HG03060 (cell line): Measurements from ENCODE around the gene ACACB.

Source experiments
- ATAC-seq: cut with Tn5 transposase; IDR thresholded peaks from one replicate; pipeline ENCODE4 v1.9.1; 2021; ENCODE audit warnings: low read depth, moderate number of reproducible peaks; ENCODE audit not compliant: unreplicated experiment

Gene ACACB

DNA sequence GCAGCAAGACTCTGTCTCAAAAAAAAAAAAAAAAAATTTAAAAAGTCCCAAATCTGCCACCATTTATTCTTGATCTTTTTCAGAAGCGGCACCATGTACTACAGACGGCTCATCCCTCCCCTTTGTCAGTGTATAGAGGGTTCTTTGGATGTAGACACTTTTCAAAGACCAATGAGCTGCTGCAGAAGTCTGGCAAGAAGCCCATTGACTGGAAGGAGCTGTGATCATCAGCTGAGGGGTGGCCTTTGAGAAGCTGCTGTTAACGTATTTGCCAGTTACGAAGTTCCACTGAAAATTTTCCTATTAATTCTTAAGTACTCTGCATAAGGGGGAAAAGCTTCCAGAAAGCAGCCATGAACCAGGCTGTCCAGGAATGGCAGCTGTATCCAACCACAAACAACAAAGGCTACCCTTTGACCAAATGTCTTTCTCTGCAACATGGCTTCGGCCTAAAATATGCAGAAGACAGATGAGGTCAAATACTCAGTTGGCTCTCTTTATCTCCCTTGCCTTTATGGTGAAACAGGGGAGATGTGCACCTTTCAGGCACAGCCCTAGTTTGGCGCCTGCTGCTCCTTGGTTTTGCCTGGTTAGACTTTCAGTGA is 6.5 kb upstream of the ACACB start:
- ATAC-seq = no peak

DNA sequence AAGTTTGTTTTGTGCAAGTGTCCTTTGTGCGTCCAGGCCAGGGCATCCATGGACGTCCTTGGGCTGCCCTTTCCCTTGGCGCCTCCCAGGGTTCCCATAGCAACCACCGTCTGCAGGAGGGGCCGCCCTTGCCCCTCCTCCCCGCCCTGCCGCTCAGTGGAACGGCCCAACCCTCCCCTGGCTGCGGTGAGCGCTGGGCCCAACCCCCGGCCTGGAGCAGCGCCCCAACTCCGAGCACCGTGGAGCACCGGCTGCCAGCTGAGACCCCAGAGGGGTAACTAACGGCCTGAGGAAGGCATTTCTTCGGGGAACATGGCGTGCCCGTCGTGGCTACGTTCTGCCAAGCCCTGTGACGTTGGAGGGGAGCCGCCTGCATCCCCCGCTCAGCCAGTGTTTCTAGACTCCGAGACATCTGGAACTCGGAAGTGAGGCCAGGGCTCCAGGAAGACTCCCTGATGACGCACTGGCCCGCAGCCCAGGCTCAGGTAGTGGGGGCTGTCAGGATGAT is 5.3 kb upstream of the ACACB start:
- ATAC-seq = no peak

DNA sequence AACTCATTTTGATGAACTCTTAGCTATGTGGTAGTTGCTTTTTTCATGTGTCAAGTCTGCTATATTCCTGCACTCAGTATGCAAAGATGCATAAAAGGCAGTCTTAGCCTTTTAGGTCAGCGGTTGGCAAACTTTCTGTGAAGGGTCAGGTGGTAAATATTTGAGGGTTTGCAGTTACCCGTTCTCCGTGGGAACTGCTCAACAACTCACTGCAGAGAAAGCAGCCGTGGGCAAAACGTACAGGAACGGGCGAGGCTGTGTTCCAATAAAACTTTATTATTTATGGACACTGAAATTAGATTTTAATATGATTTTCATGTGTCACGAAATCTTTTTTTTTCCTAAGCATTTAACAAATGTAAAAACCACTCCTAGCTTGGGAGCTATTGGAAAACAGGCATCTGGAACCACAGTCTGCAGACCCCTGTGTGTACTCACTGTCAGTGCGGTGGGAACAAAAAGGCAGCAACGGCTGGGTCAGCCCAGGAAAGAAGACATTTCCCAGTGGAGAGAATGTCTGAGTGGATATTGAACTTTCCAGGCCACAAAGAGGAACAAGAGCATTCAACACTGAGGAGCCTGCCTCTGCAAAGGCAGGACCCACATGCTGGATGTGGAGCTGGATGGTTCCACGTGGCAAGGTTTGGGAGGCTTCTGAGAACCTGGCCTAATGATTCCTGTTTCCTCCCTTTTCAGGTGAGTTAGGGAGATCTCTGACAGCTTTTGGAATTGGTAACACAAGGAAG is 3.5 kb upstream of the ACACB start:
- no peak for ATAC-seq

DNA sequence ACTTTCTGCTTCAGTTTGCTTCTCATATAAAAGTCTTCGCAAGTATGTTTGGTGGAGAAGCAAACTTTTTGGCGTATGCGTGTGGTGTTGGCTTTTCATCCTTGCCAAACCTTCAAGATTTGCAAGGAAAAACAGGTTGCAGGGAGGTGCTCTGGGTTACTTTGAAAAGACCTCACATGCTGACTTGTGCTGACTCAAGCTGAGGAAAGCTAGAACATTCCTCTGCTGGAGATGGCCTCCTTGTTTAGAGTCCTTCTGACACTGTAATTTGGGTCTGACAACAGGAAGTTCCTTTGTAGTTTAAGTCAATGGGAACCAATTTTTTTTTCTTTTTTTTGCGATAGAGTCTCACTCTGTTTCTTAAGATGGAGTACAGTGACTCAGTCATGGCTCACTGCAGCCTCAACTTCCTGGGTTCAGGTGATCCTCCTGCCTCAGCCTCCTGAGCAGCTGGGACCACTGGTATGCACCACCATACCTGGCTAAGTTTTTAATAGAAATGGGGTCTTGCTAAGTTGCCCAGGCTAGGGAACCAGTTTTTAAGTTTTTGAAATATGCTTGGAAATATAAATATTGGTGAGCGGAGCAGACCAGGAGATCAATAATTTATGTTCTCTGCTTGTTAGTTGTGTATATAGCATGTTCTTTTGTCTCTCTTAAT is 2.6 kb upstream of the ACACB start:
- ATAC-seq = no peak

DNA sequence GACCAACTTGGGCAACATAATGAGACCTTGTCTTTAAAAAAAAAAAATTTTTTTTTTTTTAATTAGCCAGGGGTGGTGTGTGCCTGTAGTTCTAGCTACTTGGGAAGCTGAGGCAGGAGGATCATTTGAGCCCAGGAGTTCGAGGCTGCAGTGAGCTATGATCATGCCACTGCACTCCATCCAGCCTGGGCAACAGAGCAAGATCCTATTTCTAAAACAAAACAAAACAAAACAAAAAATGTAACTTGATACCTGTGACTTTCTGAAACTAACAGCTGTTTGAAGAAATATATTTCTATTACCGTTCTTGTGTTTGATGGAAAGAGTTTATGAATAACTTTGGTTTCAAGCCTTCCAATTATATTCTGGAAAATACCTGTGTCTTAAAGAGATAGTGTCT is 1.7 kb upstream of the ACACB start:
- ATAC-seq = no peak

DNA sequence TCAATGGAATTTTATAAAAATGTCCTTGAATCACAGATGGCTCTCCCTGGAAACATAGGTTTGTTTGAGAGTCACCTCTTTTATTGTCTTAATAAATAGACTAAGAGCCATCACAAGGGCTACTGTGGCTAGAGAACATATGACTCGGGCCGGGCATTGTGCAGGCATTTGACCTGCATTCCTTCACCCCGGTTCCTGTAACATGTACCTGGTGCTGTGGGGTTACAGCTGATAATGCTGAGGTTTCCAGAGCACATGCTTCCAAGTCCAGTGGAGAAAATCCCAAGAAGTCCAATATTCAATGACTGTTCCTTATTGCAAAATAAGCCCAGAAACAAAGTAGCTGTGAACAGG is 1.0 kb upstream of the ACACB start:
- no peak for ATAC-seq

DNA sequence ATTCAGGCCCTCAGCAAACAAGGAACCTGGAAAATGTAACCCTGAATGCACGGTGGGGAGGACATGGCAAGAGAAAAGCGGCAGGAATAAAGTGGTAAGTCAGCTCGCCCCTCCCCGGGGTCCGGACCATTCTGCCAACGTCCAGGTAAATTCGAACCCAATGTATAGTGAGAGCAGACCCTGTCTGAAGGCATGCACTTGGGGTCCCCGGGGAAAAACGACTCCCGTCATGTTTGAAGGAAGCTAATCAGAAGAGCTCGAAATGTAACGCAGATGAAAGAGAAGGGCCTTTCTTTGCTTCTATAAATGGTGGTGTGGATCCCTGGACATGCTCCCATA is 193 bp downstream of the ACACB start:
- ATAC-seq = no peak

DNA sequence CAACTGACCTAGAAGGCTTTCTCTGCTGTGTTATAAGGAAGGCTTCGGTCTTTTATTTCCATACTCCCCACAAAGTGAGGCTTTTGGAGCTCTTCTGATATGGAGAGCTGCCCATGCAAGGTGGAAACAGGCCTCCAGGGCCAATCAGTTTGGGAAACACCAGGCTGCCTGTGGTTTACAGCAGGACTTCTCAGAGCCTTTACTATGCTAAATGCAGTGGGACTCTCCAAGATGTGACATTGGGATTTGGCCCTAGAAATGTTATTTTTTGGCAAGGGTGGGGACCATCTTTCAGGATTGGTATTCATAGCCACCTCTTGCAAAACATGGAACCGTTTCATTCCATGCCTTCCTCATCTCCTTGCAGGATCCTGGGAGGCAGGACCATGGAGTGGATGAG is 3.7 kb downstream of the ACACB start:
- ATAC-seq = no peak

DNA sequence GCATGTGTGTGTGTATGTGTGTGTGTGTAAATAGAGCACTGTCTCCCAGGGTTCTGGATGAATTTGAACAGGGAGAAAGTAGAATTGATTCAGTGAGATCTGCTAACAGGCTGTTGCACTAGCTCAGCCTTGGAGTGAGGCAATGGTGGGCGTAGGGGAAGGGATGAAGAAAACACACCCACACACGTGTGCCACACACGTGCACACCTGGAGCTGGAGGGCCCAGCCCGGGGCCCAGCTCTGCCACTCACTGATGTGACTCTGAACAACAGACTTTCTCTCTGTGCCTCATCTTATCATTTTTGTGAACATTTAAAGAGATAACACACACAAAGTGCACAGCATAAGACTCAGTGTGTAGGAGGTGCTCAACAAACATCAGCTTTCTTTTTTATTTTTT is 4.2 kb downstream of the ACACB start:
- no peak for ATAC-seq

DNA sequence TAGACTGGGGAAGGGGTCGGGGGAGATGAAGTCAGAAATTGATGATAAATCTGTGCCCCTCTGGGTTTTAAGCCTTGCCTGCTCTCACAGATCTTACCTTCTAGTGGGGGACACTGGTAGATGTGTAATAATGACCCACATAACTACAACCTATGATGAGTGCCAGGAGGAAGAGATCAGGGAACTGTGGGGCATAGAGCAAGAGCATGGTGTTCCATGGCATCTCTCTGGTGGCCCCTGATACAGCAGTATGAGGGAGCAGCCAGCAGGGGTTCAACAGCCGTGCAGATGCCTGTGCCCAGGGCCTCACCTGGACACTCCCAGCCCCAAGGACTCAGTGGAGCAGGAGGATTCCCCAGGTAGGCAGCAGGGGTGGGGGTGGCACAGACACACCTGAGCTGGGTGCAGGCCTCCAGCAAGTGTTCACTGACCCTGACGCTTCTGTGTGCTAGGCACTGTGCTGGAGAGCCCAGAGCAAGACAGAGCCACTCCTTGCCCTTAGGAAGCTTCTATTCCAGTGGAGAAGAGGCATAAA is 5.0 kb downstream of the ACACB start:
- ATAC-seq = no peak

DNA sequence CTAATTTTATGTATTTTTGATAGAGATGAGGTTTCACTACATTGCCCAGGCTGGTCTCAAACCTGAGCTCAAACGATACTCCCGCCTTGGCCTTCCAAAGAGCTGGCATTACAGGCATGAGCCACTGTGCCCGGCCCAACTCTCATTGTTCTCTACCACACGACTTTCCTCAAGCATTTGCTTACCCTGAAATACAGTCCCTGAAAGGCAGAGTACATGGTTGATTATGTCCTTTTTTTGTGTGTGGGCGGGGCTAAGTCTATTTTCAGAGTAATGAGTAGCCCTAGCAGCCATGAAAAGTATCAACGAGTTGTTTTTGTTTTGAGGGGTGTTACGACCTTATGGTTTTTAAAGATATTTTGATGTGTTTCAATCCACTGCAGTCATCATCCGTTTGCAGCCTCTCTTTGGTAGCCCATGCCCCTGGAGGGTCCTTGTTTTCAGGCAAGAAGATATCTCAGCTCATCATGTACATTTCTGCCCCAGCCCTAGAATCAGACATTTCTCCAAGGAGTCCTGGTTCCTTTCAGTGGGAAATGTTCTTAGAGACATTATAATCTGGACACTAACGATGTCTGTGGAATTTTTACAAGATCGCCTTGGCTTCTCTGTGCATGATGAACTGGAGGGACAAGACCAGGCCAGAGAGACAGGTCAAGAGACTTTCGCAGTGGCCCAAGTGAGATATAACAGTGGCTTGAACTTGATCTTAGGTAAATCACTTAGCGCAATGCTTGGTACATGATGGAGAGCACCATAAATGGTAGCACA is 8.7 kb downstream of the ACACB start:
- no peak for ATAC-seq

DNA sequence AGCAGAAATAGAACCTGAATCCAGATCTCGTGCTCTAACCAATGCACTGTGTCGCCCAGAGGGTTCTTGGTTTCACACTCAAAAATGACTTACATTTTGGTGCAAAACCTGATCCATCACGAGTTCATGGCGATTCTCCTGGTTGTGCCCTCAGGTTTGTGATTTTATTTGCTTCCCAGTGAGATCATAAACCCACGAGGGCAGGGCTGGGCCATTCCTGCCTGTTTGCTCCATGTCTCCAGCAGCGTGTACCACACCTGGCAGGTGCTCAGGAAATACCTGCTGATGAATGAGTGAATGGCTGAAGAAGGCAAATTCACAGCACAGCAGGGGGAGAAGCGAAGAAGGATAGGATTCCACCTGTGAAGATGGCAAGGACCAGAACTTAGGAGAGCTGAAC is 9.4 kb downstream of the ACACB start:
- ATAC-seq = no peak

DNA sequence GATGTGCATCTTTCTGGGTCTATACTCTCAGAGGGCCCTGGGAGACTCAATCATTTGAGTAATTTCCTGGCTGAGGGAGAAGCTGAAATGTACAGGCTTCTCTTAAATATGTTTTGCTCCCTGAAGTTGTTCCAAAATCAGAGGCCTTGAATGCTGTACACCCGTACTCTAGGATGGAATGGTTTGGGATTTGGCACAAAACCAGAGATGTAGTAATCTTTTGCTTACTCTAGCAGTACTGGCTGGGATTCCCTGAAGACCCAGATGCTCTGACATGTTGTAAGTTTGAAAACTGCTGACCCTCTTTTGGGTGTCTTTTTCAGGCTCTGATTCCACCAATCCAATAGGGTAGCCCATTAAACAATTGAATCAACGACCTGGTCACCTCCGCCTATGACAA is 10.4 kb downstream of the ACACB start:
- ATAC-seq = no peak

DNA sequence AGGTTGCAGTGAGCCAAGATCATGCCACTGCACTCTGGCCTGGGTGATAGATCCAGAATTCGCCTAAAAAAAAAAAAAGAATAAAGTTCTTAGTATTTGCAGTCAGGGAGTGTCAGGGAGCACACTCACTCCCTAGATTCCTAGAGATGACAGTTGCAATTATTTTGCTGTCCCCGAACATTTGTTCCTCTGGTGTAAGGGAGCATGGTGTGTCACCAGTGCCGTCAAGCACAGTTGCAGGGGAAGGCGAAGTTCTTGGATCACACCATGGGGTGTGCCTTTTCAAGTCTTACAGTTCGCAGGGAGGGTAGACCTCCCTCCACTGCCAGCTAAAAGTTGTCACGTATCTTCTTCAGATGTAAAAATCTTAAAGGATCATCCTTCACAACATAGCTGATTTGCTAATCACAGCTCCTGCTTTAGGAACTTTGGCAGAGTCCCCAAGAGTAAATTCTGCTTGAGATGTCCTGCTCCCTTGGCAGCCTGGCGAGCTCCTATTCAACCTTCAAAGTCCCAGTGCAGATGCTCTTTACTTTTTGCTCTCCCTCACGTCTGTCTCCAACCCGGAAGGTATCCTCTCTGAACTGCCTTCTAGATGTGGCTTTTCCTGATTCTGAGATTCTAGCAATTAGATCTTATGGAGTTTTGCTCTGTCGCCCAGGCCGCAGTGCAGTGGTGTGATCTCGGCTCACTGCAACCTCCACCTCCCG is 11.3 kb downstream of the ACACB start:
- no peak for ATAC-seq

DNA sequence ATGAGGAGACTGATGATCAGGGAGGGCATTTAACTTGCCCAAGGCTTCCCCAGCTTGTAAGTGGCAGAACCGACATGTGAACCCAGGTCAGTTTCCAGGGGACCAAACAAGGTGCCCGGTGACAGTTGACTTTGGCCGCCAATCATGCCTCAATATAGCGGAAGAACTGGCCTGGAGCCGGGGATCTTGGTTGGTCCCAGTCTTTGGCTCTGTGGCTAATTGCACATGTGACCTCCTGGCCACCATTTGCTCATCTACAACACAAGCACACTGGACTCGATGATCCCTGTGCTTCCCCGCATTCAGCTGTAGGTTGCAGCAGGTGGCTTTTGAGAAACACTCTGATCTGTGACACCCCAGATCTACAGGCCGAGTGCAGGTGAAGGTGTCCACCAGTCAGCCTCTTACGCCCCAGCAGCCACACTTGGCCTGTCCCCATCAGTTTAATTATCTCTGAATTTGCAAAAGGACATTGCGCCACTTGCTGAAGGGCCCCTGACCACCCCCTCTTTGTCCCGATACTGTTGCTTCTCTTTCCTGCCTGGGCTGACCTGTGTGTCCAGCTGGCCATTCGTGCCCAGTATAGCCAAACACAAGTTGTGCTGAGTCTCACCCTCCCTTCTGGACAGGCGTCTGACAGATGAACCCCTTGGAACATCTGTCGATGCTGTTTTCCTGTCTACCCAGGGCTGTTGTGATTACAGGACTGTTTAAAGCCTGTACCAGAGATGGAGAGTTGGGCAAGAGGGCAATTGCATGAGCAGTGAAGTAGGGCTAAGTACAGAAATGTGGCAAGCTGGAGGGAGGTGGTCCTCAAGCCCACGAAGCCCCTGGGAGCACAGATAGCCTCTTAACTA is 14.1 kb downstream of the ACACB start:
- ATAC-seq = no peak

DNA sequence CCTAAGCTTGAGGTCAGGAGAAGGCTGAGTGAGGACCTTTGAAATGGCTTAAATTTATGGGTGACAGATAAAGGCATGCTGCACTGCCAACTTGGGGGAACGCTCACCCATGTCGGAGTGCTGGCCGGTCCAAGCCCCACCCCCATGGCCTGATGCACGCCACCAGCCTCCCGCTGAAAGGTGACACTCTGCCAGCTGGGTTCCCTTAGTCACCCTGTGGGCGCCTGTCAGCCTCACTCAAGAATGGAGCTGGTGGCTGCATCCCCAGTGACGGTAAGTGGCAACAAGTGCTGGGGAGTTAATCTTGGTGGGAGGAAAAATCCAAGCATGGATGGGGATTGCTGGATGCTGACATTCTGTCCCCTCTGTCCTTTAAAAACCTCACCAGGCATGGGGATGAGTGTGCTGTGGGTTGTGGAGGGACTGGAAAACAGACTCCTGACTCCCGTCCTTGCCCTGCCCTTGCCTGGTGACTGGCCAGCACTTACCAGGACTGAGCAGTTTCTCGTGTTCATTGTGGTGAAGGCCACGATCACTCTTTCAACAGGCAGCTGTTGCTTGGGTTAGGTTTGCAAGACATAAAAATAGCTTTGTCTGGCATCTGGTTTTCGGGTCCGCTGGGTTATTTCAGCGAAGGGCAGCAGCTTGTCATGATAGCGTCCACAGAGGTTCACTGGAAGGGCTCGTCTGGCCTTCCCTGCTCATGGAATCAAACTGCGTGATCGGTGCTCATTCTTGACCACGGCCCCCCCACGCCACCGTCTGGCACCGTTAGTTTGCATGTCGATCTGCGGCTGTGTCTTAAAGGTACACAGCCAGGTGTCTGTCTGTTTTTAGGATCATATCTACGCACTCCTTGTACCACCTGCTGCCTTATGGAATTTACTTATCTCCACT is 15.0 kb downstream of the ACACB start:
- ATAC-seq = no peak

DNA sequence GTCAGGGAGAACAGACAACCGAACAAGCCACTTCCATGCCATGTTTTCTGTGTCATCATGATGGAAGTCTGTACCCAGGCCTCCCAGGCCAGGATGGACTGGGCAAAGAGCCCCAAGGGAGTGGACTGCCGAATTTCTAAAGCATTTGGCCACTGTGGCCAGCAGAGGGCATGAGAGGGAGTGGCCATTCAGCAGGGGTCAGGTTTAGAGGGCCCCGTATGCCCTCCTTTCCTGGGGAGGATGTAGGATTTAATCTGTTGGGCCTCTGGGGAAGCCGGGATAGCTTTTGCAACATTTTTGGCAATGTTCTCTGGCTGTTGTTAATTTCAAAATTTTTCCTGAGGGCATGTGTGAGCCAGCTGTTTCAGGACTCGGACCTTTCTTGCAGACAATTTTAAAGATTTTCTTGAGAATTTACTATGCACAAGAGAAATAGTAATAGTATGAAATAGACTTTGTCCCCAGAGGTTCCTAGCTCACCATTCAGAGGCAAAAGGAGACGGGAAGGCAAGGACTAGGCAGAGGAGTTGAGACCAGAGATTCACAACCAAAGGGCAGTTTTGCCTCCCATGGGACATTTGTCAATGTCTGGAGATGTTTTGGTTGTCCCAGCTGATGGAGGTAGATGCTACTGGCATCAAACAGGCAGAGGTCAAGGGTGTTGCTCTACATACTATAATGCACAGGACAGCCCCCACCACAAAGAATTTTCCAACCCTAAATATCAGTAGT is 18.0 kb downstream of the ACACB start:
- no peak for ATAC-seq

DNA sequence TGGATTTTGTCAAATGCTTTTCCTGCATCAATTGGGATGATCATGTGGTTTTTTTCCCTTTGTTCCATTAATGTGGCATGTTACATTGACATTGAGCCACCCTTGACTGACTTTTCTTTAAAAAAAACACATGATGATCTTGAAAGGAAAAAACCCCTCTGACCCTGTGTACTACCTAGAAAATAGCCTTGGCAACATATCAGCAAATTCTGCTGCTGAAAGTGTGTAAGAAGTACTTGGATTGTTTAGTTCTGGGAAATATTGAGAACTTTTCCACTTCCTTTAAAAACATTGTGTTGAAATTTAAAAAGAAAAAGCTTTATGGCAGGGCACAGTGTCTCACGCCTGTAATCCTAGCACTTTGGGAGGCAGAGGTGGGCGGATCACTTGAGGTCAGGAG is 20.7 kb downstream of the ACACB start:
- no peak for ATAC-seq
